GM19324 (cell line): Measurements from ENCODE around the gene DBP.
"Not testable (repeated sequence)": the region's sequence is repeated elsewhere in the genome, so short reads cannot be mapped to it uniquely, and the experiment has no call there.

Experiments
- ATAC-seq: cut with Tn5 transposase; IDR thresholded peaks from one replicate; pipeline ENCODE4 v1.9.1; 2021; ENCODE audit warnings: mild to moderate bottlenecking, moderate library complexity; ENCODE audit not compliant: unreplicated experiment, low FRiP score

DBP gene

GRCh38 chr19:48642862-48643261 lies 5.7 kb upstream of the DBP start:
- ATAC-seq: no peak

DNA sequence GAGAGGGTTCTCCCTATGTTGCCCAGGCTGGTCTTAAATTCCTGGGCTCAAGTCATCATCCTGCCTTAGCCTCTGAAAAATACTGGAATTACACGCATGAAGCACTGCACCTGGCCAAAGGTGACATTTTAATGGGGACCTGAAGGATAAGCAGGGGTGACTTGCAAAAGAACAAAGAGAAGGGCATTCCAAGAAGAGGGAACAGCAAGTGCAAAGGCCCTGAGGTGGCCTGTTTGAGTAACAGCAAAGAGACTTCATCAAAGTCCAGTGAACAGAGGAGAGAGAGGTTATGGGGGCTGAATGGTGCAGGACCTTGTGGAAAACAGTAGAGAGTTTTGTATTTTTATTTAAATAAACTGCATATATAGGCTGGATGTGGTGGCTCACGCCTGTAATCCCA lies 4.7 kb upstream of the DBP start:
- no peak for ATAC-seq

- ATAC-seq: no peak
These were observed 2.5 kb upstream of the DBP start for GRCh38 chr19:48639483-48640375.

DNA sequence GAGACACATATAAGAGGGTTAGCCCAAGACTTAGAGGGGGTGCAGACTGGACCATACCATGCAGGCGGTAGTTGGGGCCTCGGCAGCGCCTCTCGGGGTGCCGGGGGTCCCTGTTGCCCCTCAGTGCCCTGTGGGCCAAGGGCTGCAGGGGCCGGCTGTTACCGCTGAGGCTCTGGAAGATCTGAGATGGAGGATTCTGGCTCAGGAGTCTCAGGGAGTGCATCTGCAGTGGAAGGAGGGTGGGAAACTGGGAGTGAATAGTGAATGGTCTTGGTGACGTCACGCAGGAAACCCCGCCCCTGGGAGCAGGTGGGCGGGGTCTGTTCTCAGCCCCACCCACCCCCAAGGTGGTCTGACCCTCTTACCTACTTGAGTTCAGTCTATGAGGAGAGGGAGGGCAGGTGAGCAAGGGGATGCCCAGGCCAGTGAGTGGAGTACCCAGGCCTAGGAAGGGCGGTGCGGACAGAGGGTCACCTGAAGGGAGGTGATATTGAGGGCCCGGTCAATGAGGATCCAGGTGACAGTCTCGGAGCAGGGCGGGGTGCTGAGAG lies 1.7 kb upstream of the DBP start:
- ATAC-seq: no peak

DNA sequence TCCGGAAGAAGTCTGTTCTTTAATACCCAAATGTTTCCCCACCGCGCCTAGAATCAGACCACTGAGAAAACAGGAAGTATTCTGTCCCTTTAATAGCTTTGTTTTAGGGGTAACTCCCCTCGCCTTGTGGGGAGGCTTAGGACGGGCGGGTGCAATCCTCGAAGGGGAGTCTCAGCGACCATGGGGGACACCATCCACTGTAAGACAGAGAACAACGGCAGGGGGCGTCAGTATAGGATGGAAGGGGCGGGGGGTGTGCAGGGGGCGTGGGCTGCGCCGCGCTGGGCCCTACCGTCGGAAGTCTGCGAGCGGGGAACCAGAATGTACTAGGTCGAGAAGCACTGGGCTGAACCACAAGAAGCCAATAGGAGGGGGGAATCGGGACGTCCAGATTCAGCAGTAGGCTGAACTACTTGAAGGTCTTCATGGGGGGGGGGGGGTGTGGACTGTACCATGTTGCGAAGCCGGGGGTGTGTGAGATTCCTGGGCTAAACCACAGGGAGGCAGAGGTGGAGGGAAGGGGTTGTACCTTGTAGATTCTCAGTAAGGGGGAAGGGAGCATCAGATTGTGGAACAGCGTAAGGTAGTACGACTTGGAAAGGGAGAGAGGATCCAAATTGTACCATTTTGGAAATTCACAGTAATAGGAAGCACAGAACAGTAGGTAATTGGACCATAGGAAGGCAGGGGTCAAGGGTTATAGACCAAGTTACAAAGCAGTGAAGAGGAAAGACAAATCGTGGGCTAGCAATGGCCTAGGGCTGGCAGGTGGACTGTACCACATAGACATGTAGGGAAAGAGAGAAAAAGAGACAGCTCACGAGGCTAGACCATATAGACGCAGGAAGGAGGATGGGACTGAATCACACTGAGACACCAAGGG lies 1.0 kb upstream of the DBP start:
- peak; percentile 11 for ATAC-seq

DNA sequence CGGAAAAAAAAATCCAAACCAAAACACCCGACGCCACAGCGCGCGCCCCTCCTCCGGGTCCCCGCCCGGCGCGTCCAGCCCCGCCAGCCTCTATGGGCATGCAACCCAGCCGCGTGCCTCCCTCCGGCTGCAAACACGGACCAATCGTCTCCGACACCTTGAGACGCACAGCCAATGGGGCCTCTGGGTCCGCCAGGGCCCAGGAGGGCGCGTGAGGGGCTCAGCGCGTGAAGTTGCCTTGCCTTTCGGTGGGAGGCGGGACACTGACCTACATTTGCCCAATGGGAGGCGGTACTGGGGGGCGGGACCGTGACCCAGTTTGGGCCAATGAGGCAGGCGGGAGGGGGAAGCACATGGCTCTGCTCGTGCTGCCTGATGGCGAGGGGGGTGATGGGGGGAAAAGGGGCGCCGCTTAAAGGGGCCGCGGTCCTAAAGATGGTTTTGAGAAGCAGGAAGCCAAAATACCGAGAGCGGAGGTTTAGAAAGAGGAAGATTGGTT lies 319 bp upstream of the DBP start:
- peak; percentile 83 for ATAC-seq

- ATAC-seq: no peak
These were observed 967 bp downstream of the DBP start for GRCh38 chr19:48635966-48636858.

GRCh38 chr19:48635263-48635965 lies 1.8 kb downstream of the DBP start:
- ATAC-seq: peak; percentile 19

DNA sequence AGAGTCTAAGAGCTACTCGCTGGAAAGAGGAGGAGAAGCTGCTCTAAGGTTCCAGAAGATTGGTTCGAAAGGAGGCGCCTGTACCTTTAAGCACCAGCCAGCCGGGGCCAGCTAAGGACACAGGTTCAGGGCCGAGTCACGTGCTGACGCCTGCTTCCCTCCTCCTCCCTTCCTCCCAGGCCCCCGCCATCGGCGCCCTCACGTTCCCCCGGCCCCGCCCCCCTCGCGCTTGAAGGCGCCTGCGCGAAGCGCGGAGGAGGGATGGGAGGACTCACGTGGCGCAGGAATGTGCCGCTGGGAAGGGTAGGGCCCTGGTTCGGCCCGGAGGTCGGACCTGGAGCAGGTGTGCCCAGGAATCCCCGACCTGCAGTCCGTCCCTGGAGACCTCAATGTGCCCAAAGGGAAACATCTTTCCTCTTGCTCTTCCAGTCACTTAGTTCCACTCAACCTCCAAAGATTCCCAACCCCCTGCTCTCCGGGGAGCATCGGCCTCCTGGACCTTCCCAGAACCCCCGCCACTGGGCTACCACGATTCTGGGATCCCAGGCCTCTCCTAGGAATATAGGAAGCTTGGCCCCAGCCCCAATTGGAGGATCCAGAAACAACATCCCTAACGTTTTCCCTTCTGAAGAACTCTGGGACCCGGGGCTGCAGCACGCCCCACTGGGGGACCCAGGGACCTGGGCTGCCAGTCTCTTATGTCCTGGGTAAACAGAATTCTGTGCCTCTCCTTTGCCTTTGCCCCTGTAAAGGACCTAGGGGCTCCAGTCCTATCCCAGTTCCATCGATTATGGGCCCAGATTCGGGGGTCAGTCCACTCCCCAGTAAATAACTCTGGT lies 2.5 kb downstream of the DBP start:
- peak; percentile 38 for ATAC-seq

DNA sequence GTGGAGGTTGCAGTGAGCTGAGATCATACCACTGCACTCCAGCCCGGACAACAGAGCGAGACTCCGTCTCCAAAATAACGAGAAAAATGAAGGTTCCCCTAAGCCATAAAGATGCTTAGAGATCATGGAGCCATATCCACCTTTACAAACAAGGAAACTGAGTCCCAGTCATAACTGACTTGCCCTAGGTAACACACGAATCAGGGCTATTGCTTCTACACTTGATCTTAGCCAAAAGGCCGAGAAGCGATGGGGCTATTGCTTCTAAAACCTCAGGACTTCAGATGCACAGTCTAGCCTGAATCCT lies 3.2 kb downstream of the DBP start:
- no peak for ATAC-seq

DNA sequence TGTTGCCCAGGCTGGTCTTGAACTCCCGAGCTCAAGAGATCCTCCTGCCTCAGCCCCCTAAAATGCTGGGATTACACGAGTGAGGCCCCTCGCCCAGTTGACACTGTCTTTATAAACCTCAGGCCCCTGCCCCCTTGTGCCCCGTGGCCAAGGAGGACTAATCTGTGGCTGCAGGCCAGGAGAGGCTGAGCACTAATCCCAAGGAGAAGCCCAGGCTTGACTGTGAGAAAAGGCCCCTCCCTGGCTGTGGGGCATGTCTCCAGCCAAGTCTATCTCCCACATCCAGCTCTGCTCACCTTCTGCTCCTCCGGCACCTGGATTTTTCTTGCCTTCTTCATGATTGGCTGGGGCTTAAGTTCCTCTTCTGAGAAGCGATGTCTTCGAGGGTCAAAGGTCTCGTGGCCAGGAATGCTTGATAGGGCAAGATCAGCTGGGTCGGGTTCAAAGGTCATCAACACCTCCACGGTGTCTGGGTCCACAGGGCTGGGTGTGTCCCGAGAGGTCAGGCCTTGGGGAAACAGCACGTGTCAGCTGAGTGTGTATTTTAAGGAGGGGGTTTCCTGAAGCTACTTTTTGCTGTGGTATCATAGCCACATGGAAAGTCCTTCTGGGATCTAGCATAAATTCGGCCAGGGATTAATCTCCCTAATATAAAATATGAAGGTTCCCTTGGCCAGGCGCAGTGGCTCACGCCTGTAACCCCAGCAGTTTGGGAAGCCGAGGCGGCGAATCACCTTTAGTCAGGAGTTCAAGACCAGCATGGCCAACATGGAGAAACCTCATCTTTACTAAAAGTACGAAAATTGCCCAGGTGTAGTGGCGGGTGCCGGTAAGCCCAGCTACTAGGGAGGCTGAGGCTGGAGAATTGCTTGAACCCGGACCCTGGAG lies 3.8 kb downstream of the DBP start:
- no peak for ATAC-seq

GRCh38 chr19:48632692-48633147 lies 4.5 kb downstream of the DBP start:
- ATAC-seq: no peak

- ATAC-seq: not testable (repeated sequence)
These were observed 4.9 kb downstream of the DBP start for GRCh38 chr19:48632286-48632685.

DNA sequence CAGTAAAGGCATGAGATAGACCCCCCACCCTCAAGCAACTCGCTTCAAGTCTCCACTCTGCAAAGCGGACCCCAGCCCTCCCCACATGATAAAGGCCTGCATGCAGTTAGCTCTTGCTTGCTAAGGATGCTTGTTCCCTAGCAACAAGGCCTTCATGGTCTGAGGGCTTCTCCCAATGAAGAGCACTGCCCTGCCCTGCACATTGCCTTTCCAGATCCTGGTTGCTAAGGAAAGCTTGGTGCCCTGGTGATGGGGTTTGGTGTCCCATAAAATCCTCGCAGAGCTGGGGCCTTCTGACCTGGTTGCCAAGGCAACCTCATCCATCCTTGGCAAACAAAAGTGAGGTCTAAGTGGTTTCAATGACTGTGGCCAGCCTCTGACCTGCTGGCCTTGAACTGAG lies 6.0 kb downstream of the DBP start:
- no peak for ATAC-seq

- ATAC-seq: no peak
These were observed 6.7 kb downstream of the DBP start for GRCh38 chr19:48630296-48631063.

DNA sequence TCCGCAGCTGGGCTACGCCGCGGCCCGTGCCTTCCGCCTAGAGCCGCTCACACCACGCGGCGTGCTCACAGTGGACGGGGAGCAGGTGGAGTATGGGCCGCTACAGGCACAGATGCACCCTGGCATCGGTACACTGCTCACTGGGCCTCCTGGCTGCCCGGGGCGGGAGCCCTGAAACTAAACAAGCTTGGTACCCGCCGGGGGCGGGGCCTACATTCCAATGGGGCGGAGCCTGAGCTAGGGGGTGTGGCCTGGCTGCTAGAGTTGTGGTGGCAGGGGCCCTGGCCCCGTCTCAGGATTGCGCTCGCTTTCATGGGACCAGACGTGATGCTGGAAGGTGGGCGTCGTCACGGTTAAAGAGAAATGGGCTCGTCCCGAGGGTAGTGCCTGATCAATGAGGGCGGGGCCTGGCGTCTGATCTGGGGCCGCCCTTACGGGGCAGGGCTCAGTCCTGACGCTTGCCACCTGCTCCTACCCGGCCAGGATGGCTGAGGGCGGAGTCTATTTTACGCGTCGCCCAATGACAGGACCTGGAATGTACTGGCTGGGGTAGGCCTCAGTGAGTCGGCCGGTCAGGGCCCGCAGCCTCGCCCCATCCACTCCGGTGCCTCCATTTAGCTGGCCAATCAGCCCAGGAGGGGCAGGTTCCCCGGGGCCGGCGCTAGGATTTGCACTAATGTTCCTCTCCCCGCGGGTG lies 7.4 kb downstream of the DBP start:
- no peak for ATAC-seq

- no peak for ATAC-seq
These were observed 7.9 kb downstream of the DBP start for GRCh38 chr19:48629297-48629598.
